ENCODE data around the gene ZNF836.

GRCh38 chr19:52212572-52213255 is 41.3 kb upstream of the ZNF836 start:
- TF ChIP-seq CTCF (IDR thresholded peaks at IDR 0.05) (no peak), POLR2AphosphoS5 (IDR thresholded peaks at IDR 0.05) (no peak), POLR2A (IDR thresholded peaks at IDR 0.05) (no peak)
